Measurements from ENCODE around the gene ZMIZ1.
"Not testable (repeated sequence)": the region's sequence is repeated elsewhere in the genome, so short reads cannot be mapped to it uniquely, and the experiment has no call there.

Gene ZMIZ1

DNA sequence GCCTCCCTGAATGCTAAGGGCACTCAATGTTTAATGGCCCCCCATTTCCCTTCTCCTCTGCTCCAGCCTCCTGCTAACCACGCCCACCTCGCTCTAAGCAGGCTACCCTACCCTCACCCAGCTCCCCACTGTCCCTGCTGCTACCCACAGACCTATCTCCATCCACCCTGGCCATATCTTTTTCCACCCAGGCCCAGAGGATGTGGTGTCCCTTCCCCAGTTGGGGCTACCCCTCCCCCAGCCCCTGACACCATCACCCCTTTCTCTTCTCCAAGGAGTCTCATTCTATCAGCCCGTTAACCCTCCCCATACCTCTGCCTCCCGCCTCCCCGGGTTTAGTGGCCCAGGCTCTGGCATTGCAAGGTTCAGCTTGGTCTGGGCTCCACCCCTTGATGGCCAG lies 249.6 kb downstream of the ZMIZ1 start:
- DNase-seq: no peak

DNA sequence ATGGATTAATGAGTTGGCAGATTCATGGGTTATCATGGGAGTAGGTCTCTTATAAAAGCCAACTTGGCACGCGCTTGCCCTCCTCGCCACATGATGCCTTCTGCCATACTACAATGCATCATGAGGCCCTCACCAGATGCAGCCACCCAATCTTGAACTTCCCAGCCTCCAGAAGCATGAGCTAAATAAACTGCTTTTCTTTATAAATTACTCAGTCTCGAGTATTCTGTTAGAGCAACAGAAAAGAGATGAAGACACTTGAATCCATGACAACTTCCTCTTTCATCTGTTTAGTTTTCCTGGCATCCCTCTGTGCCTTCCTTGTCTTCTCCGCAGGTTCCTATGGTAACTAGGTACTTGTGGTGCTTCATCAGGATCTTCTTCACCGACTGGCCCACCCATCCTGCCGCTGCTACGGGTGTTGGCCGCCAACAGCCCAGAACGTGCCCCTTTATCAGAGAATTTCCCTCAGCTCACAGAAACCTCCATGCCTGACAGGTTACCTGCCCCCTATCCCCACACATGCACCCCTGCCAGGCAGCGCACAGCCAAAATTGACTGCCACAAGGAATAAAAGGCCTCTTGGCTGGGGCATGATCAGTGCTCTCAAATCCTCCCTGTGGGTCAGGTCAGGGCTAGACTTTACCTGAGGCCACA lies 250.5 kb downstream of the ZMIZ1 start:
- no peak for DNase-seq

DNA sequence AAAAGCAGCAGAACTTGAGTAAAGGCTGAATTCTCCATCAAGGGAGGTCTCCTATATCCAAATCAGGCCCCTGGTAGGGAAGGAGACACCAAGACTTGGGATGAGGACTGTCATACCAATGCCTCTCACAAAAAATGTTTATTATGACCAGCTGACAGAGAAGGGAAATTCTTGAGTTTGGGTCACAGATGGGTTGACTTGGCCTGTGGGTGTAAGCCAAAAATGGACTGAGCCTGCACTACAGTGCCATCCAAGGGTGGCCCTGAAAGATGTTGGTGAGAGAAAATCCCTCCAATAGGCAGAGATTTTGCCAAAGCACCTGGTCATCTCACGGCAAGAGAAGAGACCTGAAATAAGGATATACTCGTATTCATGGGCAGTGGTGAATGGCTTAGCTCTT lies 251.6 kb downstream of the ZMIZ1 start:
- DNase-seq: no peak

DNA sequence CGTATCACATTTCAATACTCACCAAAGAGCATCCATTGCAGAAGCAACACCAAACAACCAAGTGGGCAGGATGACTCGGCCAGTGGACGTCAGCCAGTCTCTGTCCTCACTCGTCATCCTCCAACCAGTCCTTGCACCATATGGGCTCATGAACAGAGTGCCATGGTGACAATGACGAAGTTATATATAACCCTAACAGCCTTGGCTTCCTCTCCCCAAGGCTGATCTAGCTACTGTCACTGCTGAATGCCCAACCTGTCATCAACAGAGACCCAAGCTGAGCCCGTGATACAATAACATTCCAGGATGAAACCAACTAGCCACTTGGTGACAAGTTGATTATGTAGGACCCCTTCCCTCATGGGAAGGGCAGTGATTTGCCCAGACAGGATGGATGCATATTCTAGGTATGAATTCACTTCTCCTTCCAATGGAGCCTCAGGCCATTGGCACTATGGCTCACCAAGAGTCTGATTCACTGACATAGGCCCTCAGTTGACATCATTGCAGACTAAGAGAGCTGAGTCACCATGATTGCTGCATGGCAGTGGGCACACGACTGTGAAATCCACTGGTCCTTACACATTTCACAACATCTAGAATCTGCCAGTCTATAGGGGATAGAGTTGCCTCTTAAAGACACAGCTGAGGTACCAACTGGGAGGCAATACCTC lies 252.2 kb downstream of the ZMIZ1 start:
- no peak for DNase-seq

DNA sequence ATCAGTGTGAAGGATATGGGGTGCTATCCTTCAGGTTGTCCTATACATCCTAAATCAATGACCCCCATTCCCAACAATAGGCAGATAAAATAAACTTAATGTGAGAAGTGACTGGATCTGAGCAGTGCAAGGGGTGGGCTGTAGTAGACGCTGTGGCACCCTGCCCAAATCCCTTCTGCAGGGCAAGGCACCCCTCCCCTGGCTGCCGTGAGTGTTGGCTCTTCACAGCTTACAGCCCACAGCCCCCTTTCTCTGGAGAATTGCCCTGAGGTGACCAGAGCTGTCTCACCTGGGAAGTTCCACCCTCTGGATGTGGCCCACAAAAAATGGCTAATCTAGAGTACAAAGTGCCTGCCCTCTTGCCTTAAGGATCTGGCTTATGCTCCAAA lies 252.7 kb downstream of the ZMIZ1 start:
- no peak for DNase-seq

DNA sequence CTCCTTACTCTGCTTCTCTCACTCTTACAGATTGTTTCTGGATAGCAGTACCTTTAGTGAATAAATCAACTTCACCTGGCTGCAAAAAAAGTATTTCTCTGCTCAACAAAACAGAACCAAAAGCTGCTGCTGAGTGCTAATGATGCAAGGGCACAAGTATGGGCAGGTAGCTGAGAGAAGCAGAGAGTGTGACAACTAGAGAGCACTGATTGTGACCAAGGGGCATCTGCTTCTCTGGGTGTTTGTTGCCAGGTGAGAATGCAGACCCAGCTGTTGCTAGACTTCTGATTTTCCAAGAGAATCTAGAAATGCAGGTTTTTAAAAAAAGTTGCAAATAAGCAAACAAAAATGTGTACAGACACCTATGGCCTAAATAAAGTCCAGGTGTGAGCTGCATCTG lies 253.2 kb downstream of the ZMIZ1 start:
- no peak for DNase-seq

DNA sequence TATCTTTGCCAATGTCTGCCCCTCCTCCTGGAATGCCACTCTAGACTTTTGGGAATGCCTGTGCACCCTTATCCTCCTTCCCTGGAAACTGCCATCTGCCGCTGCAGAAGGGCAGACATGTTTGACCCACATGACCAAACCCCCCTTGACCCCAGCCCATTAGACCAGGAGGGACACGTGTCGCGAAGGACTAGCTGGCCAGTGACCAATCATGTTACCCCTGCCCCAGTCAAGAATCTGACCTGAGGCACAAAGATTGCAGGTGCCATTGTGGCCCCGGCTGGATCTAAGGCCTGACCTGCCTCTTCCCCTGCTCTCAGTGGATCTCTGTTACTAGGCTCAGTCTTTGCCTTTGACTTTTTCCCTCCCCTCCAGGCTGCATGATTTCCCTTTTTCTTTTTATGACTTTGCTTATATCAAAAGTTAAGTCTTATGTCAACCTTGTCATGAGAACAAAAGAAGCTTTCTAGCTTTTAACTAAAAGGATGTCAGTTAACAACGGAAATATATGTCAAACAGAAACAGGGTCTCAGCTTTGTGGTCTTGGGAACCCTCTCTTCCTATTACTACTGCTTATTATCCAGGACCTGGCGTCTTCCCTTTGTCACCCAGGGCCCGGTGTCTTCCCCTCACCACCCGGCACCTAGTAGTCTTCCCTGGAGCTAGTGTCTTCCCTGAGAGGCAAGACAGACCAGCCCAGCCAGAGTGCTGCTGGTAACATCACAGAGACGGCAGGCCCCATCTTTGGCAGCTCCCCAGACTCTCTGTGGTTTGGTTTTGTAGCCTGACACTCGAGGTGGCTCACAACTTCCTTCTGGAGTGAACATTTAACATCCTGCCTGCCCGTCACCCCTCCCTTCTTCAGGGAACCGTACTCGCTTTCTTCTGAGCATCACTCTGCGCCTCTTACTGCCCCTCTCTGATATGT lies 254.1 kb downstream of the ZMIZ1 start:
- no peak for DNase-seq

DNA sequence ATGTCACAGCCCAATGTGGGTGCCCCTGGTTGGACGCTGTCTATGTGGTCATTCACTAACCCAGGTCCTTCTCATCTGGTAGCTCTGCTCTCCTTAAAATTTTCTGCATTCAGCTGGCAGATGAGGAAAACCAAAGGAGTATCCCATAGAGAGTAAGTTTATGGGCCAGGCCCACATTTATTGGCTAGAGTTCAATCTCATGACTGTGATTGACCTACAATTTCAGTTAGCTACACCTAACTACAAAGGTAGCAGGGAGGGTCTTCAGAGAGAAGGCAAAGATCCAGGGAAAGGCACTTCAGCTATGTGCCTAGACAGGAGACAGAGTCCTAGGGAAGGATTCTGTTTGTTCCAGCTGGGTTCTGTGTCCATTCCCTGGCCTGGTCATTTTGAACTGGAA lies 254.8 kb downstream of the ZMIZ1 start:
- no peak for DNase-seq

DNA sequence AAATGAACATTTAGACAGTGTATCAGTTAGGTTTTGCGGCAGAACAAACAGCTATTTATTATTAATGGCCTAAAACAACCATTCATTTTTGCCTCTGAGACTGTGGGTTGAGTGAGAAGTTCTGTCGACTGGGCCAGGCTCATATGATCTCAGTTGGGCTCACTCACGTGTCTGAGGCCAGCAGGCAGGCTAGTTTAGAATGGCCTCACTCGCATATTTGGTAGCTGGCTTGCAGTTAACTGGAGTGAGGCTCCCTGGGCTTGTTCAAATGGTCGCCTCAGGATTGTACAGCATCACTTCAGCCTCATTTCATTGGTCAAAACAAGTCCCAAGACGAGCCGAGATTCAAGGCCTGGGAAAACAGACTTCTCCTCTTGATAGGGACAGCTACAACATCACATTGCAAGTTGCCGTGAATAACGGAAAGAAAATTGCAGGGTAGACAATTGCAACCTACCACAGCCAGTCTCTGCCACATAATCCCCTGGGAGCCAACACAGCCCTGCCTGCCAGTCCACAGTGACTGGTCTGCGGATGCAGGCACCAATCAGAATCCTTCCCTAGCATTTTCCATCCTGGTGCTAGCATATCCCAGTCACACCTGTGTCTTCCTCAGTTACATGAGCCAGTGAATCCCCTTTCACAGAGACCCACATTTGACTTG lies 255.4 kb downstream of the ZMIZ1 start:
- no peak for DNase-seq

DNA sequence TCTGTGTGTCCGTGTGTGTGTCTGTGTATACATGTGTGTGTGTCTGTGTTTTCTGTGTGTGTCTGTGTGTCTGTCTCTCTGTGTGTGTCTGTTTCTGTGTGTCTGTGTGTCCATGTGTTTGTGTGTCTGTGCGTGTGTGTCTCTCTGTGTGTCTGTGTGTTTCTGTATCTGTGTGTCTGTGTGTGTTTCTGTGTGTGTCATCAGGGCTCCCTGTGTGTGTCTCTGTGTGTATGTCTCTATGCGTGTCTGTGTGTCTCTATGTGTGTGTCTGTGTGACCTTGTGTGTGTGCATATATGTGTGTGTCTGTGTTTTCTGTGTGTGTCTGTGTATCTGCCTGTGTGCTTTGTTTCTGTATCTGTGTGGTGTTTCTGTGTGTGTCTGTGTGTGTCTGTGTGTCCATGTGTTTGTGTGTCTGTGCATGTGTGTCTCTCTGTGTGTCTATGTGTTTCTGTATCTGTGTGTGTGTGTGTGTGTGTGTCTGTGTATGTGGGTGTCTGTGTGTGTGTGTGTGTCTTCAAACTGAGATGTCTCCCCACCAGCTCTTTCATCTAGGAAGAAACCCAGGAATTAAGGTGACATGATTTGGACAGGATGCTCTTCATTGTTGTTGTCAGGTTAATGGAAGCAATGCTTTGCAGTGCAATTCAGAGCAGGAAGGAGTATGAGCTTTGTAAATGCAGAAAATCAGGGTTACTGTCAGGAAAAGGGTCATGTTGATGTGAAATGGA lies 257.8 kb downstream of the ZMIZ1 start:
- no peak for DNase-seq

DNA sequence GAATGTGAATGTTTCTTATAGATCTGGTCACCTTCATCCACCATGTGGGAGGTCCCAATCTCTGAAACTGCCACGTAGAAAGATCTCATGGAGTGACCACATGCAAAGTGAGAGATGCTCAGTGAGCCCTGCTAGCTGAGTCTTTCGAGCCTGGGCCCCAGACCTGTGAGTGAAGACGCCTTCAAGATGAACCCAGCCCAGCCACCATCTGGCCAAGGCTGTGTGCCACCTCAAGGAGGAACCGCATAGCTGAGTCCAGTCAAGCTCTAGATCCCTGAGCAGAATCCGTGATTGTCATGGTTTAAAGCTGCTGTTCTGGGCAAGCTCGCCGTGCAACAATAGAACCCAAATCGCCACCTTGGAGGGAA lies 258.3 kb downstream of the ZMIZ1 start:
- DNase-seq: no peak

DNA sequence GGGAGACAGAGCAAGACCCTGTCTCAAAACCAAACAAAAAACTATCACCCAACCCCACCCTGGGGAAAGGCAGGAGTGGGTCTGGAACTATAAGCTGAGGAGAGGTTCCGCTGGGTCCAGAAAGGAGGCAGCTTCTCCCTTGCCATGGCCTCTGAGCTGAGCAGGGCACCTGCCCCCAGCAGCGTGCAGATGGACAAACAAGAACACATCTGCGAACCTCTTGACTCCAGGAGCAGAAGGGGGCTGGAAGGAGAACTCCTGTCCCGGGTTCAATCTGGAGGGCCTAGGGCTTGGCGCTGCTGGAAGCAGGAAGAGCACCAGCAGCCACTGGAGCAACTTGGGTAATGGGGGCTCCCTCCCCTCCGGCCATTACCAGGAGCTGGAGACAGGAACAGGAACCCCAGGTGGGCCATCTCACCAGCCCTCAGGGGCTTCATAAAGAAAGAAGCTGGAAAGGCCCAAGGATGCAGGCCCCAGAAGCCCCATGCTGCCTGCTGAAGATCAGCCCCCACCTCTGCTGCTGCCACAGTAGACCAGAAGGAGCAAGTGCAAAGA lies 259.5 kb downstream of the ZMIZ1 start:
- DNase-seq: no peak

DNA sequence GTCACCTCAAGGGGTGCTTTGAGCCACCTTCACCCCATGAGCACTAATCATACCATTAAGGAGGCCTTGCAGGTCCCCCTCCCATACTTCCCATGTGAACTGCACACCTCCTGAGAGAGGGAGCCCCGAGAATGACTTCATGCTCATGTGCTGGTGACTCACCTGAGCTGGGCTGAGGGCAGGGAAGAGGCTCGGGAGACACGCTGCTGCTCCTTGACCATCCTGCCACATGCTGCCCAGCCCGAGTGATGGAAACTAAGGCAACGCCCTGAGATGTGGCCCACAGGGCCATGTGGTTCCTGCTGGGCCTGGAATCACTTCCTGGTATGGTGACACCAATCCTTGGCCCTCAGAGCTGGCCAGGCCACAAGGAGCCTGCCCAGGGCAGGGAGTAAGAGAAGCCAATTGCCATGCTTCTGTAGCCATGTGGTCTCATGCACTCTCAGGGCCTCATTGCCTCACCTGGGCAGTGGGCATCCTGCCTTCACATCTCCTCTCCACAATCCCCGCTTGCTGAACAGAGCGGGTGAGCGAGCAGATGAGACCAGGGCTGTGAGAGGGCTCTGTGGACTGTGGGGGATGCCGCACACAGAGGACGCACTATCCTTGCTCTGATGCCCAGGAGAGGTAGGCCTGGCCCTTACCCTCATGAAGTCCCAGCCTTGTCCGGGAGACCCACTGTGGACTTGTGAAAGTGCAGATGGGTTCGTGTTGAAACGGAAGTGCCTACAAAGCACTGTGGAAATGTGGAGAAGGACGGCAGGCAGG lies 260.2 kb downstream of the ZMIZ1 start:
- no peak for DNase-seq

DNA sequence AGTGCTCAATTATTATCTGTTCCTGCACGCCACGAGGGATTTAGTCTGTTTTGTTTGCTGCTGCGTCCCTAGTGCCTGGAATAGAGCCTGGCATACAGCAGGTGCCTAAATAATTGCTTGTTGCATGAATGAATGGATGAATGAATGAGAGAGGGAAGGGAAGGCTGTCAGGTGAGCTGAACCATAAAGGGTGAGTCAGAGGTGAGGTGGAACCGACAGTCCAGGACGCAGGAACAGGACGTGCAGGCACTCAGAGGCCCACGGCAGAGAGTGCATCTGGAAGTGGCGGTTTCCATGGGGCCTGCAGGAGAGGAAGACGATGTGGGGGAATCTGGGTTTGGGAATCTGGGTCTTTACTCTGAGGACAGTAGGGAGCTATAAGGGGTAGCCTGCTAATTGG lies 260.8 kb downstream of the ZMIZ1 start:
- DNase-seq: no peak

DNA sequence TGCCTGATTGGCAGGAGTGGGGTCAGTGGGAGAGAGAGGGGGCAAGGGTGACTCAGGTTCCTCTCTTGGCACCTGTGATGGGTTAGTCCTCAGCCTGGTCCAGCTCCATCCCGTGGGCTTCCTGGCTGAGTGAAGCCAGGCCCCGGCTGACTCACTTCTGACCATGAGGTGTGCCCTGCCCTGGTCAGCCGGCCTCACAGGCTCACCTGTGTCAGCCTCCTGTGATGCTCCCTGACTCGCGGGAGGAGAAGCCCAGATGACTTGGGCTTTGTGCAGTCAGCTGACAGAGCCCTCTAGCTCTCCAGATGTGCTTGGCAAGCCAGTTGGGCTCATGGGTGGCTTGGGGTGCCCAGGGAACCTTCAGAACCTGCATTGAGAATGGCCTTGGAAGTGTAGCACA lies 262.5 kb downstream of the ZMIZ1 start:
- DNase-seq: no peak

DNA sequence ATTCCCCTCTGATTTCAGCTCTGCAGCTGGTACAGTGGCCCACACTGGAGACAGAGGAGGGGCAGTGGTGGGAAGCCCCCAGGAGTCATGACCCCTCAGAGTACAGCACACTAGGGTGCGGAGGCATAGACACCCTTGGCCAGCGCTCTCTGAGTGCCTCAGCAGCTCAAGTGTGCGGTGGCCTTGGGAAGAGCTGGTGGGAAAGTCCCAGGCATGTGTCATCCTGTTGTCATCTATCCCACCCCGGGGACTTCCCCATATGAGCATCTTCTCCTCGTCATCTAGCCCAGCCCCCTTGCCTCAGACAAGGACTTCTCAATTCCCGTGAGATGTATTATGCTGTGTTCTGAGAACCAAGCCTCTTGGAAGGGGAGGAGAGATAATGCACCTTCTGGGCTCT lies 262.9 kb downstream of the ZMIZ1 start:
- DNase-seq: no peak

DNA sequence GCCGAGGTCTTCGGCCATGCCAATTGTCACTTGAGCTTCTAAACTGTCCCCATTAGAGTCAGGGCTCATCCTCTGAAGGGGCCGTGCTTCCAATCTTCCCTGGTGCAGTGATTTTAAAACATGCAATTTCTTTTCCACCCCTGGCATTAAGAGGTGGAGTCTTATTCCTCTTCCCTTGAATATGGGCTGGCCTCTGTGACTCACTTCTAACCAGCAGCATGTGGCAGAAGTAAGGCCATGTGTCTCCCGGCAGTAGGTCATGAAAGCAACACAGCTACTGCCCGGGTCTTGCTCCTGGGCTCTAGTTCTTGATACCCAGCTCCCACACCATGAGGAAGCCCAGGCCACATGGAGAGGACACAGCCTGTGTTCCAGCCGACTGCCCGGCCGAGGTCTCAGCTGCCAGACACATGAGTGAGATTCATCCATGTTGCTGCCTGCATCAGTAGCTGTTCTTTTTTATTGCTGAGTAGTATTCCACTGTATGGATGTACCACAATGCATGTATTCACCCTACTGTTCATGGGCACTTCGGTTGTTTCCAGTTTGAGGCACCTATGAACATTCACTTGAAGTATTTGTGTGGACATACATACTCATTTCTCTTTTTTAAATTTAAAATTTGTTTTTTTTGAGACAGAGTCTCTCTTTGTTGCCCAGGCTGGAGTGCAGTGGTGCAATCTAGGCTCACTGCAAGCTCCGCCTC lies 264.0 kb downstream of the ZMIZ1 start:
- DNase-seq: not testable (repeated sequence)

DNA sequence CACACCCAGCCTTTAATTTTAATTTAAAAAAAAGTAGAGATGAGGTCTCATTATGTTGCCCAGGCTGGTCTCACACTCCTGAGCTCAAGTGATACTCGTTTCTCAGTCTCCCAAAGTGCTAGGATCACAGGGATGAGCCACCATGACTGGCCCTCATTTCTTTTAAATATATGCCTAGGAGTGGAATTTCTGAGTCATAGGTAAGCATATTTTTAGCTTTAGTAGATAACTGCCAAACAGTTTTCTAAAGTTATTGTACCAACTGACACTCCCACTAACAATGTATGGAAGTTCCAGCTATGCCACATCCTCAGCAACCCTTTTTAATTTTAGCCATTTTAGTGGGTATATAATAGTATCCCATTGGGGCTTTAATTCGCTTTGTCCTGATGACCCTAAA lies 264.7 kb downstream of the ZMIZ1 start:
- DNase-seq: no peak

DNA sequence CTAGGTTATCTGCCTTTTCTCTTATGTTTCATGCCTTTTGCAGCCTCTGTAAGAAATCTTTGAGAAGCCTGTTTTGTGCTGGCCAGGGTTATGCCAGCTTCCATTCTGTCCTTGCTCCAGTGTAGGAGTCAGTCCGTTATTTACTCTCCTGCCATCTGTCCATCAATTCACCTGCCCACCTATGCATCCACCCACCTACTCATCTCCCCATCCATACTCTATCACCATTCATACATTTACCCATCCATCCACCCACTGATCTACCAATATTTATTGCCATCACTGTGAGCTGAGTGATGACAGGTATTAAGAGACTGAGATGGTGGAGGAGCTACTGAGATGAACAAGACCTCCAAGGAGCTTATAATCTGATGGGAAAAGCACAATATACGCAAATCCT lies 265.8 kb downstream of the ZMIZ1 start:
- DNase-seq: no peak

DNA sequence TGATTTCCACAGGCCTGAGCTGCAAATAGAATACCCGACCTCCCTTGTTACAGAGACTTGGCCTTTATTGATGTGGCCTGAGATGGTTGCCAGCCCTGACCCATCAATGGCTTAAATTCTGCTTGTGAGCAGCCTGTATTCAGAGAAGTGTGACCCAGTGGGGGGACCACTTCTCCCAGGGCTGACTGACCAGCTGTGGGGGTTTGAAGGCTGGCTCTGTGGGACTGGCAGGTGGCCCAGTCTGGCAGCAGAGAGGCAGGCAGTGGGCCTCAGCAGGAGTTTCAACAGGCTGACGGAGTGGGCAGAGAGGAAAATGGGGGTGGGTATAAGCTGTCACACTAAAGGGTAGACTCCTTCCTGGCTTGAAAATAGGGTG lies 266.3 kb downstream of the ZMIZ1 start:
- DNase-seq: peak; percentile 35

Data from DMS 273 treated with DMSO at 0.1 percent for 48 hours (cell line).